Stimulated activated CD4-positive, alpha-beta T cell treated with anti-CD3 and anti-CD28 coated beads, Interleukin-2, amount 100 ng/mL, for 4 hours (primary cell): ENCODE data around the gene MSLN.
"Not testable (repeated sequence)": the region's sequence is repeated elsewhere in the genome, so short reads cannot be mapped to it uniquely, and the experiment has no call there.

Experiments used
- DNase-seq: peaks from one replicate; pipeline ENCODE4 v3.0.0-alpha.2; 2020; ENCODE audit warnings: low read depth

The MSLN gene

DNA sequence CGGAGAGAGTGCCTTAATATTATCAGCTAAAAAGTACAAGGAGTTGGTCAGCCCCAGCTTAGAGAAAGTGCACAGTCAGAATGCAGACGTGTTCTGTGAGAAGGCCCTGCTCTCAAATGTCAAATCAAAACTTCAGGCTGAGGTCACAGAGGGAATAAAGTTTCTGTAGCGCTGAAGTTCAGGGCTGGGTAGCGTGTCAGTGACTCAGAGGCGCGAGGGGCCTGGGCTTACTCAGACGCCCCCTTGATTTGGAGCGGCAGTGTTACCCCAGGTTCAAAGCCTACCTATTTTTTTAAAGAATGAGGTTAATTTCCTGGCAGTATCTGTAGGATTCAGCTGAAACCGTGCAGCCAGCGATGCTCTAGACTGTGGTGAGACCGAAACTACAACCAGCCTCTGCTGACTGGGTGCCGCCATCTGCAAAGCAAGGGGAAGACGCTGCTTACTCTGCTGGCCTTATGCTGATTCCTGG, 24.5 kb upstream of the MSLN start:
- DNase-seq = no peak

DNA sequence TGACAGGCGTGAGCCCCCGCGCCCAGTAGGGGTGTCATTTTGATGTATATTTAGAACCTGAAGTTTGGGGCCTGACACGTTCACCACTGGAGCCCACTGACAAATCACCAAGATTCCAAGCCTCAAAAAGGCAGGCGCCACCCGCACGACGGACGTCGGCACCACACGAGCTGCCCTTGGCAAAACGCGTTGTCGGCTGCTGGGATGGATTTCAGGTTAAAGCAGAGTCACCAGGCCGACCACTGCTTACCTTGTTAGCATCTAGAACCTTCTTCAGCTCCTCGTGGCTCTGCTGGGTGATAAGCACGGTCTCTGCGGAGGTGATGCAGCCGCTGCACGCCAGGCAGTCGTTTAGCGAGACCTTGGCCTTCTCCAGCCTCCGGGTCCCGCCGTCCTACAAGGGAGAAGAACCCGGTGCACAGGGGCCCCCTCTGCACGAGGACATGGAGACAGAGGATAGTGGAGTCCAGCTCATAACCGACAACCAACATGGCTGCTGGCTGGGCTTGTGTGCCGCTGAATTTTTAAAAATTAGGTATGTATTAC, 23.5 kb upstream of the MSLN start:
- DNase-seq = no peak

DNA sequence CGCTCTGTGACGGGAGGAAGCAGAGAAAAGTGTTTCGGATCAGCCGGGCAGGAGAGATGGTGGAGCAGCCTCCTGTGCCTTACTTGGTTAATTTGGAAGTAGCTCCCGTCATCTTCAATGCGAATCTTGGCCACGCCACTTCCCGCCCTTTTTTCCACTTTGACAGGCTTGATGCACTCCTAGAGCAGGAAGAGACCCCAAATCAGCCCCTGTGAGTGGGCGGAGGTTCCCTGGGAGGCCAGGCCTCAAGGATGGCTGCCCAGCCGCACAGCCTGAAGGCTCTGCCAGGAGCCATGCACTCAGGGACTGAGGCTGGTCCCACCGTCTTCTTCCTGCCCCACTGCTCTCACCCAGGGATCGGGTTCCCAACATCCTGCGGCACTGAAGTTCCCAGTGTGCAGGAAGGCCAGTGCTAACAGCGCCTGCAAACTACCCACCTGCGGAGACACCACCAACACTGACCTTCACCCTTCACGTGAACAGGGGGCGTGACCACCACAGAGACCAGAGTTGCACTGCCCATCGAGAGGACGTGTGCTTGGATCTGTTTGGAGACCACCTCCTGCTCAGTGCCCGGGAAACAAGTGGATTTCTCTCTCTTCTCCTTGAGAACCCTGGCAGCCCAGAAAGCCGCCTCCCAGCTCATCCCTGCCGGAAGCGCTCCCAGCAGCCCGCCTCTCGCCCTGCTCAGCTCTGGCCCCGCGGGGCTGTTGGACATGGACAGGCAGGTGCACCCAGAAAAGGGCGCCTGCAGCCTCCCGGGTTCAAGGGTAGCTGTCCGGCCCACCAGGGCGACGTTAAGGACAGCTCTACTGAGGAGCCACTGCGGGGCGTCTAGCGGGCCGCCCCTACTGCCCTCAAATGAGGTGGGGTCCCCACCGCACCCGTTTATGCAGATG, 20.7 kb upstream of the MSLN start:
- DNase-seq = no peak

DNA sequence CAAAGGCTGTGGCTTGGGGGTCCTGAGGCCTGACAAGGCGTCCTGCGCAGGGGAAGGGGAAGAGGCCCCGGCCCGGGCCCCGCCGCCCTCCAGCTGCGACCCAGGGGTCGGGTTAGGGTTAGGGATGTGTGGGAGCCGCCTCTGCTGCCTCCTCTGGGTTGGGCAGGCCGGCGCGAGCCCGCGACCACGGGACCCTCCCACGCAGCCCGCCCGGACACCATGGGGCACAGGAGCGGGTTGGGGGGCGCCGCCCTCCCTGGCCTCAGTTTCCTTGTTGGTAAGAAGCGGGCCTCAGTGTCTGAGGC, 20.1 kb upstream of the MSLN start:
- no peak for DNase-seq

DNA sequence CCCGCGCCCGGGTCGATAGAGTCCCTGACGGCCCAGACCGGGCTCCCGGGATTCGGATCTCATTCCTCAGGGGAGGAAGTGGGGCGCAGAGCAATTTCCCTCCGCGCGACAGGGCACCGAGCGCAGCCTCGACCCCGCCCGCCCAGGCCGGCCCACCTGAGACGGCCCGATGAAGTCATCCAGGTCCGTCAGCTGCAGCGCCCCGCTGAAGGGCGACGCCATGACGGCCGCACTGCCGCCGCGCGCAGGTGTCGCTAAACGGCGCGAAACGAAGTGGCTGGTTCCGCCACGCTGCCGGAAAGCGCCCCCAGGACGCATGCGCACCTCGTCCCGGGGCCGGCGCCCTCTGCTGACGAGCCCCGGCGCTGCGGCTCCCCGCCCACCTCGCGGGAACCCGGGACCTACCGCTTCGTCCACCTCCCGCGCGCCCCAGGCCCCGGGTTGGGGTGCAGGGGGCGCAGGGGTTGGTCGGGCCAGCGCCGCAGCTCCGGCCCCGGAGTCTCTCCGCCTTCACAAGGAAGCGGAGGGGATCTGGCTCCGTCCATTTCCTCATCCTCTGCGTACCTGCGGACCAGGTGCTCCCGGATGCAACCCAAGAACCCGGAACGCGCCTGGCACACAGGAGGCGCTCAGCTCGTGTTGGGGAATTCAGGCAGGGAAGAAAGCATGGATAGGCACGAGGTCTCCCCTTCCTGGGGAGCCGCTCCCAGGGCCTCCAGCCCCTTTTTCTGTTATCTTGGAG, 19.6 kb upstream of the MSLN start, which contains the start of gene CIAO3:
CIAO3 (minus strand) TSS at position 234 of the 742 bp plus-strand sequence; CDS start at position 222, 12 bp downstream.
- DNase-seq = peak; percentile 86

DNA sequence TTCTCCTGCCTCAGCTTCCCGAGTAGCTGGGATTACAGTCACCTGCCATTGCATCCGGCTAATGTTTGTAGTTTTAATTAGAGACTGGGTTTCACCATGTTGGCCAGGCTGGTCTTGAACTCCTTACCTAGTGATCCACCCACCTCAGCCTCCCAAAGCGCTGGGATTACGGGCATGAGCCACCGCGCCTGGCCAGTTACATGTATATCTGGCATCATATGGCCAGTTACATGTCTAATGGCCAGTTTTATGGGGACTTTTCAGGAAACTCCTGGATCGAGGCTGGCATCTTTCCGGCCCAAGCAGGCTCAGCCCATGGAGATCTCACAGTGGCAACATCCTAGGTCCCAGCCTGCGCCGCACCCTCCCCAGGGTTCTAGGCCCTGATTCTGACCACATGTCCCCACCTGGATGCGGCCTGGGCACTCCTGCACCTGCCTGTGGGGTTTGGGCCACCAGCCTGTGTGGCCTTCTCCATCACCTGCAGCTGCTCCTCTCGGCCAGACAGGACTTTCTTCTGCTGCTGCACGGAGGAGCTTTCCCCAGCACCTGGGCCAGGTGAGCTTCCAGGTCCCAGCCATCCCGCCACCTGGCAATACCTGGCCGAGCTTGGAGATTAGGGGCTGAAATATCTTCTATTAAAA, 18.4 kb upstream of the MSLN start:
- DNase-seq = no peak

DNA sequence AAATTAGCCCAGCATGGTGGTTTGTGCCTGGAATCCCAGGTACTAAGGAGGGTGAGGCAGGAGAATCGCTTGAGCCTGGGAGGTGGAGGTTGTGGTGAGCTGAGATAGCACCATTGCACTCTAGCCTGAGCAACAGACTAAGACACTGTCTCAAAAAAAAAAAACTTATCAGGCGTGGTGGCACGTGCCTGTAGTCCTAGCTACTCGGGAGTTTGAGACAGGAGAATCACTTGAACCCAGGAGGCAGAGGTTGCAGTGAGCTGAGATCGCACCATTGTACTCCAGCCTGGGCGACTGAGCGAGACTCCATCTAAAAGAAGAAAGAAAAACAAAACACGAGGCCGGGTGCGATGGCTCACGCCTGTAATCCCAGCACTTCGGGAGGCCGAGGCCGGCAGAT, 17.6 kb upstream of the MSLN start:
- DNase-seq = not testable (repeated sequence)

DNA sequence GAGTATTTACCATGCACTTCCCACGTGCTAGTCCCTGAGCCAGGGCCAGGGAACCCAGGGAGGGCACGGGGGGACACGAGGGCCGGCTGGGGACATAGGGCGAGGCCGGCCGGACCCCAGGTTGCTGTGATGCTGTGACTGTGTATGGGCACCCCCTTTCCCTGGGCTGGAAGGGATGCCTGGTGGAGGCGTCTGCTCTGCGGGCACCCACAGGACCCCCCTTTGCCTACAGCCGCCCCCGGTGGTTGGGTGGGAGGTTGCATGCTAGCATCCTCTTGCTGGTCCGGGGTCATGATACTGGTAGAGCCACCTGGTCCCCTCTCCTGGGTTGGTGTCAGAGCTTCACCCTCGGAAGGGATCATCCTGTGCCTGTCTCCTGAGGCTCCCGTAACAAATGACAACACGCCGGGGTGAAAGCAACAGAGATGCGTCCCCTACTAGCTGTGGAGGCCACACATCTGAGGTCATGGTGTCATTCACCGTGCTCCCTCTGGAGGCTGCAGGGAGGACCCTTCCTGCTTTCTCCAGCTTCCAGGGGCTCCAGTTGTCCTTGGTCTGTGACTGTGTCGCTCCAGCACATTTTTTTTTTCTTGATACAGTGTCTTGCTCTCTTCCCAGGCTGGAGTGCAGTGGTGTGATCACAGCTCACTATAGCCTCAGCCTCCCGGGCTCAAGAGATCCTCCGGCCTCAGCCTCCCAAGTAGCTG, 16.6 kb upstream of the MSLN start:
- DNase-seq = no peak

DNA sequence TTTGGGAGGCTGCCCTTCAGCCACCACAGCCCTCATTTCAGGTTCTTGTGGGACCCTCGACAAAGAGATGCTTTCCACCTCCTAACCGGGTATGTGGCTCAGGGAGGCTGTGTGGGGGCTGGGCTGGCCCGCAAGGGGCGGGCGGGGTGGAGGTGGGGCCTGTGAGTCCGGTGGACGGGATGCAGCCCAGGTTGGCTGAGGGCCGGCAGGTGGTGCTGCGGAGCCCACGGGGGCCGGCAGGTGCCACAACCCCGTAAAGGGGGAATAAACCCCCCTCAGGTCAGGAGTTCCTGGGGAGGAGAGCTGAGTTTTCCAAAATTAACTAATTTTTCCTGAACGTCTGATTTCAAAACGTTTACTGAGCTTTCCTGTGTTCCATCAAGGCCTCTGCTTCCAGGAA, 14.8 kb upstream of the MSLN start:
- DNase-seq = no peak

DNA sequence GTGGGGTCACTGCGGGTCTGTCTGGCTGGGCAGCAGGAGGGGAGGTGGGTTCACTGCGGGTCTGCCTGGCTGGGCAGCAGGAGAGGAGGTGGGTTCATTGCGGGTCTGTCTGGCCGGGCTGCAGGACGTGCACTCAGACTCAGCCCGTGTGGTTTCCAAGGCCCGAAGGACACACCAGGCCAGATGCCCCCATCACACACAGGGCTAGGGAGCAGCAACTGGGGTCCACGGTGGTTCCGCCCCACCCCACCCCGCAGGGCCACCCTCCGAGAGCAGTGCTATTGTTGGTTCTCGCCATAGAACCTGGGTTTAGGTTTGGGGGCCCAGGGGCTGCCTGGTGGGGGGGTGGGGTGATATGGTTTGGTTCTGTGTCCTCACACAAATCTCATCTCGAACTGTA, 13.9 kb upstream of the MSLN start:
- DNase-seq = no peak

DNA sequence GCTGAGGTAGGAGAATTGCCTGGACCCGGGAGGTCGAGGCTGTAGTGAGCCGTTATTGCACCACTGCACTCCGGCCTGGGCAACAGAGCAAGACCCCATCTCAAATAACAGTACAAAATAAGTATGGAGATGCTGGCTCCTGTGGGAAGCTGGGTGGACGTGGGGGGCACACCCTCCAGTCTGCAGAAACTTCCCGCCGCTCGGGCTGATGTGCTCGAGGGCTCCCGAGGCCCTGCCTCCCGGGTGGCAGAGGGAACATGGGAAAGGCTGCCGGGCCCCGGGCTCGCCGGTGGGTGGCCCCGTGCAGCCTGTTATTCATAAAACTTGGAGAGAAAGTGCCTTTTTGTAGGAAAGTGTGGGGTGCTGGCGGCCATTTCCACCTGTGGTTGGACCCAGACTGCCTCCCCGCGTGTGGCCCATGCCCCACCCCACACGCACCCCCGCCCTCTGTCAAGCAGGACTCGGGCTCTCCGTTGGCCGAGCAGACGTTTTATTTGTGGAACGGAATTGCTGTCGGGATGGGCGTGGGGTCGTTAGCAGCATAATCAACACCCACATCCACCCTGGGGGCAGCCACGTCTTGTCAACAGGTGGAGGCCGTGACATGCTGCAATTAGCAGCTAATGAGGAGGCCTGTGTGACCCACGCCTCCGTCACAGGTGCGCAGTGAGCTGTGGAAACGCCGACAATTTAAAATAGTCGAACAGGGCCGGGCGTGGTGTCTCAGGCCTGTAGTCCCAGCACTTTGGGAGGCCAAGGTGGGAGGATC, 12.4 kb upstream of the MSLN start:
- no peak for DNase-seq

DNA sequence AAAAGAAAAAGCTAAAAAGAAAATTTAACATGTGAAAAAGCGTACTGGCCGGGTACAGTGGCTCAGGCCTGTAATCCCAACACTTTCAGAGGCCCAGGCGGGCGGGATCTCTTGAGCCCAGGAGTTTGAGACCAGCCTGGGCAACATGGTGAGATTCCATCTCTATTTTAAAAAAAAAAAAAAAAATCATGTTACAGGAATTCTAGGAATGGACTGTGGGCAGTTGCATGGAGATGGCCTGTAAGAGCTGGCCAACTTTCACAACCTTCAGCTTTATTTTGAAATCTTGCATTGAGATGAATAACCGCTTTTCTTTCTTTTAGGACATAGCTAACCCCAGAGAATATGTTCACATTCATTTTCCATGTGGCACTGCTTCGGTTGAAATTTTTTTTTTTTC, 11.5 kb upstream of the MSLN start:
- no peak for DNase-seq

DNA sequence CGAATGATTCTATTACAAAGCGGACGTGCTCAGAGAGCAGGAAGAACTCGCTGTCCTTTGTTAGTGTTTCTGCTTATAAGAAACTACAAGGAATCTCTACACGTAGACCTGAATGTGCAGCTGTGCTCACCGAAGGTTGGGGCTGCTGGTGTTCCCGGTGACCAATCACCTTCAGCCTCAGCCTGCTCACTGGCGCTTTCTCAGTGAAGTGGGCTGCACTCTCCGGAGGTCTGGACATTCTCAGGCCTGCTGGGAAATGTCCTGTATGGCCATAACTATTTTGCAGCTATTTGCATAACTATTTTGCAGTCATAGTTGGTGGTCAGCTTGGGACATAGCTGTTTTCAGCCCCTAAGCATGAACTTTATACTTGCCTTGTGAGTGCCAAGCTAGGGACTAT, 10.0 kb upstream of the MSLN start:
- no peak for DNase-seq

DNA sequence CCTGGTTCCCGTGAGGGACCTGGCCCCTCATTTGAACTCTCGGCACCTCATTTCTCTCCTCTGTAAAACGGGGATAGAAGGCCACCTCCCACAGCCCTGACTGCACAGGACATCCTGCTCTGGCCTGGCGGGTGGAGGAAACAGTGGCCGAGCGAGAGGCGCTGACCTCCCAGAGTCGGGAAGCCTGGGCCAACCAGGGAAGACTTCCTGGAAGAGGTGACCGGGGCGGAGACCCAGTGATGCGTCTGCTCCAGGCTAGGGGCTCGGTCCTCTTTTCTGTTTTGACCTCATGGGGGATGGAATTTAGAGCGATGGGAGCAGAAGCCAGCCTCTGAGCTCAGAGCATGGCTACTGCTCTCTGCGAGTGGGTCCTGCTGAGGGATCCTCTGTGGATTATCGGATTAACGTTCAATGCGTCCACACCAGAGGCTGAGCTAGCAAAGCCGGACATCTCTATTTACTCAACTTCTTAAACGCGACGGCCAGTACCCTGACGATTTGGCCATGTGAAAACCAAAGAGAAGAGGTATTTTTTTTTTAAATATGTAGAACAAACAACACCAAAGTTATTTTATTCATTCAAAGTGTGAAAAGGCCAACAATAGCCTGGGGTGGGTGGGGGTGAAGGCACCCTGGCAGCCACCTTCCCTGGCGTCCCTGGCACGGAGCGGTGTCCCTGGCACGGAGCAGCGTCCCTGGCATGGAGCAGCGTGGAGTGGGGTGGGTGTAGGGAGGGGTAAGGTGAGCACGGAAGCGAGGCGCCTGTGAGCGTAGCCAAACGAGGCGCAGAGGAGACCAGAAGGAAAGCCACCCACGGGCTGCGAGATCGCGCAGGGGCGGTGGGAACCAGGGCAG, 9.2 kb upstream of the MSLN start:
- DNase-seq = no peak

DNA sequence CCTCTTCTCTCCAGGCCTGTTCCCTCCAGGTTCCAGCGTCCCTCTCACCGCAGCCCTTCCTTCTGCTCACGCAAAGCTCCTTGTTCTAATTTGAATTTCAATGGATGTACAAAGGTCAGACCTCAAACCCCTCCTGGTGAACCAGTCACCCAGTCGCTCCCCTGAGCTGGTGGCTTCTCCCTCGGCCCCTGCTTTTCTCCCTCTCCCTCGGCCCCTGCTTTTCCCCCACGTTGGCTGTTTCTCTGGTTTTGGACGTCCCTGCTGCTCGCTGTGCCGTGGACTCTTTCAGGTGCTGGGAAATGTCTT, 8.6 kb upstream of the MSLN start:
- DNase-seq = no peak

DNA sequence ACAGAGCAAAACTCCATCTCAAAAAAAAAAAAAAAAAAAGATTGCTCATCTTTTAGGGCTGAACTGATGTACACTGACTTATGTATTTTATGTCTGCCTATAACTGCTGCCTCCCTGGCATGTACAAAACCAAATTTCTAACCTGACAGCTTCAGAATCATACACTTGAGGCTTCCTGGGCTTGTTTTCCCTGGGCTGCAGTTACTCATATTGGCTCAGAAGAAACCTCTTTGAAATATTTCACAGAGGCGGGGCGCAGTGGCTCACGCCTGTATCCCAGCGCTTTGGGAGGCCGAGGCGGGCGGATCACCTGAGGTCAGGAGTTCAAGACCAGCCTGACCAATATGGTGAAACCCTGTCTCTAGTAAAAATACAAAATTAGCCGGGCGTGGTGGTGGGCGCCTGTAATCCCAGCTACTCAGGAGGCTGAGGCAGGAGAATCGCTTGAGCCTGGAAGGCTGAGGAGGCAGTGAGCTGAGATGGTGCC, 6.4 kb upstream of the MSLN start:
- DNase-seq = not testable (repeated sequence)

DNA sequence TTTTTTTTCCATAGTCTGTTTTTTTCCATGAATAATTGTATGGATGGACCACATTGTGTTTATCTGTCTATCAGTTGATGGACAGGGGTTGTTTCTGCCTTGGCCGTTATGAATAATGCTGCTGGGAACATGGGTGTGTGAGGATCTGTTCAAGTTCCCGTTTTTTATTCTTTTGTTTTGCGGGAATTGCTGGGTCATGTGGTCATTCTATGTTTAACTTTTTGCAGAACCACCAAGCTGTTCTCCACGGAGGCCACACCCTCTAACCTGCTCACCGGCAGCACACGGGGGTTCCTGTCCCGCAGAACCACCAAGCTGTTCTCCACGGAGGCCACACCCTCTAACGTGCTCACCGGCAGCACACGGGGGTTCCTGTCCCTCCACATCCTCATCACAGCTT, 5.9 kb upstream of the MSLN start:
- DNase-seq = no peak

DNA sequence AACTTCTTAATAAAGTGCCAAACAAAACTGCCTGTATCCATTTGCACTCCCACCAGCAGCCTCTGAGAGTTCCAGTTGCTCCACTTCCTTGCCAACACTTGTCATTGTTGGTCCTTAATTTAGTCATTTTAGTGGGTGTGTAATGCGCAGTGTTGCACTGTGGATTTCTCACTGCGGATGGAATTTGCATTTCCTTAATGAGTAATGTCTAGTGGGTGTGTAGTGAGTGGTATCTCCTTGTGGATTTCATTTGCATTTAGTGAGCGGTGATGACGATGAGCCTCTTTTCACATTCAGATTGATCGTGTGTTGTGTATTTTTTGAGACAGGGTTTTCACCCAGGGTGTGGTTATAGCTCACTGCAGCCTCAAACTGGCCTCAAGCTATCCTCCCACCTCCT, 4.1 kb upstream of the MSLN start:
- DNase-seq = no peak

DNA sequence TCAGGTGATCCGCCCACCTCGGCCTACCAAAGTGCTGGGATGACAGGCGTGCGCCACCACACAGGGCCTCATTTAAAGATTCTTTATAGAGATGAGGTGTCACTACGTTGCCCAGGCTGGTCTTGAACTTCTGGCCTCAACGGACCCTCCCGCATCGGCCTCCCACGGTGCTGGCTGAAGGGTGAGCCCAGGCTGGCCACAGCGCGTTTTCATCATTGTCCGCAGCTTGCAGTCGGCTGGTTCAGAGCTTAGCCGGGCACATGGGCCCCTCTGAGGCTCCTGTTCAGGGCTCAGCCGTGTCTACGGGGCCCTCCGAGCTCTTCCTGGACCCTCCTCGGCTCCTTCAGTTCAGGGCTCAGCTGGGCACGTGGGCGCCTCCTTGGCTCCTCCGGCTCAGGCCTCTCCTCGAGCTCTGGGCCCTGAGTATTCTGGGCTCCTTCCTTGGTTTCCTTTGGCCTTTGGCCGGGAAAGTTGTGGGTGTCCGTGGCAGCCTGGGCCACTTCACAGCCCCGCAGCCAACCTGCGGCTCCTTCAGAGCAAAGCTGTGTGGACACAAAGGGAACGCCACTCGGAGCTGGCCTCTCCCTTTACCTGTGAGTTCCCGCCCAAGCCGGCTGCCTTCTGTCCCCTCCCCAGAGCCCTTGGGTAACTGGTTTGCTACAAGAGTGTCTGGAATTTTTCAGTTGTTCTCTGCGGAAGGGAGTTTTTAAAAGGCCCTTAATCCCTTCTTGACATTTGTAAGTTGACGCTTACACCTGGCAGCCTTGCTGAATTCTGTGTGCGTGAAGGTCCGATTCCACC, 1.2 kb upstream of the MSLN start:
- no peak for DNase-seq
